ENCODE measurements around the gene SIX1. TPM values are rescaled to one million over a fixed set of nuclear protein-coding genes. Genes with fewer than 3 reads are reported as not detected.

Gene SIX1
- total RNA-seq, 2 experiments from 2014 or later = not detected

GRCh38 chr14:60652674-60653651 lies 3.7 kb upstream of the SIX1 start:
- Mint-ChIP-seq H3K4me1 (ENCODE audit: low read depth) (peaks cover 54% of the 10 kb centered on the region), H3K4me3 (no peak overlapping the region), H3K27ac (no peak overlapping the region), H3K36me3 (ENCODE audit: low read depth) (no peaks in the 10 kb centered on the region), H3K9me3 (no peaks in the 10 kb centered on the region), H3K27me3 (ENCODE audit: low read depth) (peaks cover 93% of the 10 kb centered on the region)
- intact Hi-C loops (cut with micrococcal nuclease) = no loop called here
- no peak for DNase-seq
- CTCF ChIA-PET = no interaction called here

- intact Hi-C loops (cut with micrococcal nuclease) = loop anchor here (2.0 kb wide), 1 partner anchor 15 kb away; no protein-coding TSS in a partner anchor
- Mint-ChIP-seq H3K4me1 (ENCODE audit: low read depth) (peaks cover 57% of the 10 kb centered on the region), H3K4me3 (peak overlapping the region; percentile 5), H3K27ac (no peak overlapping the region), H3K9me3 (no peaks in the 10 kb centered on the region), H3K27me3 (ENCODE audit: low read depth) (peaks cover 92% of the 10 kb centered on the region), H3K36me3 (ENCODE audit: low read depth) (no peaks in the 10 kb centered on the region)
- no peak for DNase-seq
- CTCF ChIA-PET = no interaction called here
Observed at GRCh38 chr14:60651796-60652673, 2.8 kb upstream of the SIX1 start.

GRCh38 chr14:60651086-60651795 lies 2.0 kb upstream of the SIX1 start:
- H3K27ac Mint-ChIP-seq = no peak overlapping the region
- H3K4me3 Mint-ChIP-seq = no peak overlapping the region
- H3K36me3 Mint-ChIP-seq (ENCODE audit: low read depth) = no peaks in the 10 kb centered on the region
- DNase-seq = no peak
- CTCF ChIA-PET = no interaction called here
- intact Hi-C loops (cut with micrococcal nuclease) = loop anchor here (2.0 kb wide), 1 partner anchor 14 kb away; no protein-coding TSS in a partner anchor
- H3K27me3 Mint-ChIP-seq (ENCODE audit: low read depth) = peaks cover 92% of the 10 kb centered on the region
- peaks cover 58% of the 10 kb centered on the region for H3K4me1 Mint-ChIP-seq (ENCODE audit: low read depth)
- H3K9me3 Mint-ChIP-seq = no peaks in the 10 kb centered on the region

GRCh38 chr14:60650373-60650961 lies 1.2 kb upstream of the SIX1 start:
- peaks cover 90% of the 10 kb centered on the region for H3K27me3 Mint-ChIP-seq (ENCODE audit: low read depth)
- no peaks in the 10 kb centered on the region for H3K9me3 Mint-ChIP-seq
- H3K27ac Mint-ChIP-seq = no peak overlapping the region
- intact Hi-C loops (cut with micrococcal nuclease) = loop anchor here (1.0 to 2.0 kb wide), 2 partner anchors 8 to 14 kb away; no protein-coding TSS in a partner anchor
- DNase-seq = no peak
- CTCF ChIA-PET = interaction anchor here (0.9 kb wide), 2 partner anchors 137 to 301 kb away, joined by 3 read pairs; no protein-coding TSS in a partner anchor
- no peak overlapping the region for H3K4me3 Mint-ChIP-seq
- H3K4me1 Mint-ChIP-seq (ENCODE audit: low read depth) = peaks cover 57% of the 10 kb centered on the region
- no peaks in the 10 kb centered on the region for H3K36me3 Mint-ChIP-seq (ENCODE audit: low read depth)

DNA sequence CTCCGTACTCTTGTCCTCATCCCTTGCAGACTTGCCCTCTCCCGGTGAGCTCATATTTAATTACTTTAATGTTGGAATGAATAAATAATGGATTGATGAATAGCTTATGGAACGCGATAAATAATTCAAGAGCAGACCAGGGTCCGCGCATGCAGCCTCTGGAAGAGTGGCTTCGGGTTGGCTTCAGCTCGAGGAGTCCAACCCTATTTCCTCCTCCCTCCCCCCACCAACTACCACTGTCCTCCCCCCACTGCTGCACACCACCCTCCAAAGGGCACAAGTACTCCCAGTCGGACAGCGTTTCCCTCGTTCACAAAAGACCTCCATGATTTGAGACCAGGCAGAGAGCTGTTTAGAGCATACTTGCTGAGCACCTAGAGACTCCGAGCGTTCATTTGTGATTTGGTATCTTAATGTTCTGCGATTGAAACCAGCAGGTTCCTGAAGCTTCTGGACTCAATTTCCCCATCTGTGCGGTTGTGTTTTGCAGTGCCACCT lies 647 bp upstream of the SIX1 start:
- CTCF ChIA-PET = interaction anchor here (0.9 kb wide), 2 partner anchors 137 to 300 kb away, joined by 3 read pairs; no protein-coding TSS in a partner anchor
- Mint-ChIP-seq H3K4me1 (ENCODE audit: low read depth) (peaks cover 55% of the 10 kb centered on the region), H3K9me3 (no peaks in the 10 kb centered on the region), H3K27me3 (ENCODE audit: low read depth) (peaks cover 86% of the 10 kb centered on the region), H3K36me3 (ENCODE audit: low read depth) (no peaks in the 10 kb centered on the region), H3K27ac (no peak overlapping the region), H3K4me3 (peak overlapping the region; percentile 48)
- intact Hi-C loops (cut with micrococcal nuclease) = loop anchor here (1.0 to 2.0 kb wide), 2 partner anchors 8 to 13 kb away; no protein-coding TSS in a partner anchor
- DNase-seq = no peak

DNA sequence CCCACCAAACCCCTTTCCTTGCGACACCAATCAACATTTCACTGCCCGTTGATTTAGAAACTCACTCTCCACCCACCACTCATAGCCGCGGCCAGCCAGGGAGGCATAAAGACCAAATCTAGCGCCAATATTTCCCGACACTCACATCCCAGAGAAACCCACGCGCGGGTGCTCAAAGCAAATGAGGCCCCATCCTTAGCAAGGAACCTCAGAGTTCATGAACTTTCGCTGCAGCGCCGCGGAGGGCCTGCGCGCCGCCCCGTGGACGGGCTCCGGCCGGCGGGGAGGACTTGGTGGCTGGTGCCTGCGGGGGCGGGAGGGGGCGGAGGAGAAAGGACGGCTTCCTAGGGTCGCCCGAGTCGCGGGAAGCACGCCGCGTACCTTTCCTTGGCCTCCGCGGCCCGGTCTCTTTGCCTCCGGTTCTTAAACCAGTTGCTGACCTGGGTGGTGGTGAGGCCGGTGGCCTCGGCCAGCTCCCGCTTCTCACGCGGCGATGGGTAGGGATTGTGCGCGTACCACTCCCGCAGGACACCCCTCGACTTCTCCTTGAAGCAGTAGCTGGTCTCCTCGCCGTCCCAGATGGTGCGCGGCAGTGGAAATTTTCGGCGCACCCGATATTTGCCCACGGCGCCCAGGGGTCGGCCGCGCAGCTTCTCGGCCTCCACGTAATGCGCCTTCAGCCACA lies 886 bp downstream of the SIX1 start:
- no peak for DNase-seq
- no peaks in the 10 kb centered on the region for H3K36me3 Mint-ChIP-seq (ENCODE audit: low read depth)
- peaks cover 86% of the 10 kb centered on the region for H3K27me3 Mint-ChIP-seq (ENCODE audit: low read depth)
- CTCF ChIA-PET = interaction anchor here (1.0 kb wide), 1 partner anchor 24 kb away, joined by 9 read pairs; no protein-coding TSS in a partner anchor
- H3K4me3 Mint-ChIP-seq = peak overlapping the region; percentile 38
- intact Hi-C loops (cut with micrococcal nuclease) = no loop called here
- H3K4me1 Mint-ChIP-seq (ENCODE audit: low read depth) = peaks cover 50% of the 10 kb centered on the region
- no peak overlapping the region for H3K27ac Mint-ChIP-seq
- H3K9me3 Mint-ChIP-seq = no peaks in the 10 kb centered on the region

DNA sequence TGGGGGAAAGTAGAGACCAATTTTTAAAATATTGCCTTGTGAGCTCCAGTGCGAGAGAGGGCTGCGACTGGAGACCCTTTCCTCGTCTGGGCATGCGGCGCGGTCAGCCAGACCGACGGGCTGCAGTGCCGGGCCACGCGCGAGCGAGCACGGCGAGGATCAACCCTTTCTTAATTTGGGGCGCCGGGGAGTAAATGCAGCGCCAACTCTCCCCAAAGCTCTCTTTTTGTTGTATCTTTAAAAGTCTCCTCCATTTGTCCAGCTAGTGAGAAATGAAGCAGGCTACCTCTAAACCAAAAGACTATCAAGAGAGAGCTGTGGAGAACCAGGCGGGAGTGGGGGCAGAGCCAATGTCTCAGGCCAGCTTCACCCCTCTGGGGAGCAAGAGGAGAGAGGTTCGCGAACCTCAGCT lies 1.4 kb downstream of the SIX1 start:
- intact Hi-C loops (cut with micrococcal nuclease) = loop anchor here (1.0 to 2.0 kb wide), 2 partner anchors 8 to 135 kb away; no protein-coding TSS in a partner anchor
- no peaks in the 10 kb centered on the region for H3K36me3 Mint-ChIP-seq (ENCODE audit: low read depth)
- H3K27me3 Mint-ChIP-seq (ENCODE audit: low read depth) = peaks cover 86% of the 10 kb centered on the region
- CTCF ChIA-PET = interaction anchor here (1.0 kb wide), 1 partner anchor 23 kb away, joined by 9 read pairs; no protein-coding TSS in a partner anchor
- H3K4me3 Mint-ChIP-seq = peak overlapping the region; percentile 38
- H3K9me3 Mint-ChIP-seq = no peaks in the 10 kb centered on the region
- H3K27ac Mint-ChIP-seq = no peak overlapping the region
- H3K4me1 Mint-ChIP-seq (ENCODE audit: low read depth) = peaks cover 51% of the 10 kb centered on the region
- DNase-seq = no peak

- CTCF ChIA-PET = interaction anchor here (1.0 kb wide), 1 partner anchor 23 kb away, joined by 9 read pairs; no protein-coding TSS in a partner anchor
- Mint-ChIP-seq H3K27me3 (ENCODE audit: low read depth) (peaks cover 85% of the 10 kb centered on the region), H3K9me3 (no peaks in the 10 kb centered on the region), H3K36me3 (ENCODE audit: low read depth) (no peaks in the 10 kb centered on the region), H3K4me3 (peak overlapping the region; percentile 38), H3K4me1 (ENCODE audit: low read depth) (peaks cover 50% of the 10 kb centered on the region), H3K27ac (no peak overlapping the region)
- intact Hi-C loops (cut with micrococcal nuclease) = loop anchor here (1.0 to 2.0 kb wide), 2 partner anchors 9 to 134 kb away; no protein-coding TSS in a partner anchor
- no peak for DNase-seq
Observed at GRCh38 chr14:60647081-60647836, 2.0 kb downstream of the SIX1 start.

- CTCF ChIA-PET = interaction anchor here (0.7 to 0.8 kb wide), 2 partner anchors 319 to 383 kb away, joined by 3 read pairs; no protein-coding TSS in a partner anchor
- H3K36me3 Mint-ChIP-seq (ENCODE audit: low read depth) = no peaks in the 10 kb centered on the region
- peaks cover 48% of the 10 kb centered on the region for H3K4me1 Mint-ChIP-seq (ENCODE audit: low read depth)
Observed at GRCh38 chr14:60646226-60646818, 3.0 kb downstream of the SIX1 start.

More at GRCh38 chr14:60646226-60646818, 3.0 kb downstream of the SIX1 start:
- Mint-ChIP-seq H3K9me3 (no peaks in the 10 kb centered on the region), H3K4me3 (no peak overlapping the region), H3K27ac (no peak overlapping the region), H3K27me3 (ENCODE audit: low read depth) (peaks cover 83% of the 10 kb centered on the region)
- no peak for DNase-seq
- intact Hi-C loops (cut with micrococcal nuclease) = loop anchor here (2.0 kb wide), 1 partner anchor 134 kb away; no protein-coding TSS in a partner anchor
